HG03097 (cell line): ENCODE data around the gene SAMD8.

Source experiments
- ATAC-seq: cut with Tn5 transposase; IDR thresholded peaks from one replicate; pipeline ENCODE4 v1.9.1; 2021; ENCODE audit not compliant: unreplicated experiment, low FRiP score

Gene SAMD8

DNA sequence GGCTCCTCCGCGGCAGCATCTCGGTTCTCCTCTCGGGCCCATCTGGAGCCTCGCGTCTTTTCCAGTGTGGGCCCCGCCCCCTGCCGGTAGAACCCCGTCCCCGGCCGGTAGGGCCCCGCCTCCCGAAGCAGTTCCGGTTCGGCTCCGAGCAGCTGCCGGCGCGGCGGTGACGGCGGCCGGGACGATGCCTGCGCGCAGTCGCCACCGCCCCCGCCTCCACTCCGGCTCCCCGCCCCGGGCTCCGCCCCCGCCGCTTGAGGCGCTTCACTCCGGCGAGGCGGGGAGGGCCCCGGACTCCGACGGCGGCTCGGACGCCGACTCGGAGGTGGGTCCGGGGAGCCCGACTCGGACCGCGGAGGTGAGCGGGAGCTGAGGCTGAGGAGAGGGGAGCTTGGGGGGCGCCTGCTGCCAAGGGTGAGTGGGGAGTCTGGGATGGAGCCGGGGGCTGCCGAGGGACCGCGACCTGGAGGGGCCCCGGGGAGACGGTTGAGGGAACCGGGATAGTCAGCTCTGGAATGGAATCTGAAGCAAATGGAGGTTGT is at the start of gene SAMD8:
TSS of gene SAMD8 (plus strand) at position 292 of the 542 bp plus-strand sequence. CDS start 38,873 bp downstream, outside the sequence.
- ATAC-seq = peak; percentile 78

DNA sequence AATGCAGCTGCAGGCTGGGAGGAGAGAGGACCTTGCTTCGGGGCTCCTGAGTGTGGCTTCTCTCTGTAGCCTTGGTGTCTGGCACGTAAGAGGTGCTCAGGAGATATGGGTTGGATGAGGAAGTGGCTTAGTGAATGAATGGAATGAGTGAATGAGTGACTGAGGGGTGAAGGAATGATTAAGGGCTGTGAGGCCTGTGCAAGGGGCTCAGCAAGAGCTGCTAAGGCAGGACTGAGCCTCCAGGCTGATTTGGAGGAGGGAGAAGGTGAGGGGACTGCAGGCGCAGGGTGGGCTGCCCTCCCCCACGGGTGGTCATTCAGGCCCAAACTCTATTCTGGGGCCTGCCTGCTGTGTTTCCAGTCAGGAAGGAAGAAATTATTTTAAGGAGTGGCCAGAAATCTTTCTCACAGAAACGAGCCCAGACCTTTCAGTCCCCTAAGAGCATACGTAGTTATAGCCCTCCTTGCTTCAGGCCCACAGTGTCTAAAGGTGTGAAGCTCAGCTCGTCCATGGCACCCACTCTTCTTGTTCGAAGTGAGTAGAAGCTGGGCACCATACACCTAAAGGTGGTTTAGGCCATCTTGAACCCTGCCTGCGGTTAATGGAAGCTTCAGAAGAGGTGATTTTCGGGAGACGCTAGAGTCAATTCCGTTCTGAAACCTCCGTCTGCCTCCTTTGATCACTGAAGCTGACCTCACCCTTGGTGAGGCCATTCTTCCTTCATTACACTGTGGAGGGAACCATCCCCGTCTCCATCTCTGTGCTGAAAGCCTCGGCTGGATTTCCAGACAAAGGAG is 49.5 kb upstream of the SAMD8 start:
- no peak for ATAC-seq

DNA sequence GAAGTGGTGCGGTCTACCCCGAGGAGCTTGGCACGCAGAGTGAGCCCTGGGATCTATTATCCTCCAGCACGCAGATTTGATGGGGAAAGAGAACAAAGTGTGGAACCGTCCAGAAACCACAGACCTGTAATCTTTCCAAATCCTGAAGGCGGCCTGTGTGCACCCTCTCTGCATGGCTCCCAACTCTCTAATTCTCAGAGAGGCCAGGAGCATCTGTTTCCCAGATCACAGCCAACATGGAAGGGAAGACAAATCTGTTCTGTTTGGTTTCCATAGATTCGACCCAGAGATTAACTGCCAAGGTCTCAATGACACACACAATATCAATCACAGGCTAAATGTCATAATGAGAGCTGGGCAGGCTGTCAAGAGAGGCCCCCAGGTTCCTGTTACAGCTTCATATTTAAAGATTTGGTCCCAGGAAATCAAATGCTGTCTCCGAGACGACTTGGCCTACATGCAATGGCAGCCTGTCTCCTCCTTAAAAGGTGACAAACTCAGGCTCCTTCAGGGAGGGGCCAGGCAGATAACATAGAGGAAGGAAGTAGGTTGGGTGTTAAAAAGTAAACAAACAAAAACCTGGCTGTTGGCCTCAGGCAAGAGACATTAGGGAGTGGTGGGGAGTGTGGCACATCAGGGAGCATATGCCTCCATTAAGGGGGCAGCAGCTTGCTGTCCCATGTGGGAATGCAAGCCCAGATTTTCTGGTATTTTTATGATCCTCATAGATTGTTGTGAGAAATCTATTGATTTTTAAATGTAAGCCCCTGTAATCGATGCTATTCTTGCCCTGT is 48.8 kb upstream of the SAMD8 start:
- no peak for ATAC-seq

DNA sequence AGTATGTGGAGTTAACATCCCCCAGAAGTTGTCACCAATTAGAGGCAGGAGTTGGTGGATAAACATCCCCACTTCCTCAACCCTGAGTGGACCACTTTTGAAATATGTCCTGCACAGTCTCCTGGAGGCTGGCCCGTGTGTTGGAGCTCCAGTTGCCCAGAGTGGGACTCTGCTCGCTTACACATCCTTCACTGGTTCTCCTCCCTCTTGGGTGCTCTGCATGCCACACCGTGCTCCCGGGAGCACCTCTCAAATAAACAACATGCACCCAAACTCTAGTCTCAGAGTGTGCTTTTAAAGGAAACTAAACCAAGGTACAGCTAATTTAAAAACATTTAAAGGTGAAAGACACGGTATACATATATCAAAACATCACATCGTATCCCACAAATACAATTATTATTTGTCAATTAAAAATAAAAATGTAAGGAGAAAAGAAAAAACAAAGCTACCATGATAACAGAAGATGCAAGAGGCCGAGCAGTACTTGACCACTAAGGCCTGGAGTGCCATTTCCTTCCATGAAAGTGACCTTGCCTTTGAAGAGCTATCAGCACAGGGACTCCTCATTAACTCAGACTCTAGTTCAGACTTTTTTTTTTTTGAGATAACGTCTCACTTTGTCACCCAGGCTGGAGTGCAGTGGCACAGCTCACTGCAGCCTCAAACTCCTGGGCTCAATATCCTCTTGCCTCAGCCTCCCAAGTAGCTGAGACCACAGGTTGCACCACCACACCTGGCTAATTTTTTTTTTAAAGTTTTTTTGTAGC is 47.8 kb upstream of the SAMD8 start:
- ATAC-seq = no peak

DNA sequence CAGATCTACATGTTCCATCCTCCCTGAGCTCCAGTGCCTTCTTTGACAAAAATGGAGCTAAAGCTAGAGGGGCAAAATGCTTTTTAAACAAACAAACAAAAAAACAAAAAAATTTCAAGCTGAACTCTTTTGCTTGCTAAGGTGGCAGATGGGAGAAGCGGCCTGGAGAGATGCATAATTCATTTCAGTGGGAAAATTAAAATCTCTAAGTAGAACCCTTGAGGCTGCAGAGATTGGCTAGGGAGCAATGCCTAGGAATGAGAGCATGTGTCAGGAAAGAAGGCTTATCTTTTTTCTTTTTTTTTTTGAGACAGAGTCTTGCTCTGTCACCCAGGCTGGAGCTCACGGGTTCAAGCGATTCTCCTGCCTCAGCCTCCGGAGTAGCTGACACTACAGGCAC is 46.4 kb upstream of the SAMD8 start:
- ATAC-seq = no peak

DNA sequence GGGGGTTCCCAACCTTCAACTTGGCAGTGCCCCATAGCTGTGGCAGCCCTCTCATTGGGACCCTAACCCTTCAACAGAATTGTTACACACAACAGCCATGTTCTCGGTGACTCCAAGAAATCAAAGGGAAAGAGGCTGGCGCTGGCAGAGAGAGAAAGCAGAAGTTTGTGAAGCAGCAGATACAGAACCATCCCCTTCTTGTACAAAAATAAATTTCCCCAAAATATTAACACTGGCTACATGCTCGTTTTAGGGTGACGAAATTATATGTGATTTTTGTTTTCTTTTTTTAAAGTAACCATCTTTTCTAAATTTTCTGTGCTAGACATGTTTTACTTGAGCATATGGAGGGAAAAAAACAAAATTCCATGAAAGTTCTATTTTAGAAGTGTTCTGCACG is 45.2 kb upstream of the SAMD8 start:
- ATAC-seq = no peak

DNA sequence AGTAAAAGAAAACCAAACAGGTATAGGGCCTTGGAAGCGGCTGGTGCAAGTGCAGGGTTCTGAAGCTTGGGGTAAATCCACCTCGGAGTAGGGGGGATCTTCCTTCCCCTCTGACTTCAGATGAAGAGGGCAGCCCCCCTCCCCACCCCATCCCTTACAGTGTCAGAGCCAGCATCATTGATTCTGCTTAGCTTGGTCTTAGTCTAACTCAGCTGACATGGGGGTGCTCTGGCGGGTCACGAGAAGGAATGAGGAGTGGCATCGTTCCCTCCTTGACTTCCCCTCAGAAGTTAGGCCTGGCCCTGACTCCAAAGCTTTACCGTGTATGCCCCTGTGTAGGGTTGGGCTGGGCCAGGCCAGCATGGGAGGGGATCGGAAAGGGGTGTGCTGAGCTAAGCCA is 44.2 kb upstream of the SAMD8 start:
- no peak for ATAC-seq

DNA sequence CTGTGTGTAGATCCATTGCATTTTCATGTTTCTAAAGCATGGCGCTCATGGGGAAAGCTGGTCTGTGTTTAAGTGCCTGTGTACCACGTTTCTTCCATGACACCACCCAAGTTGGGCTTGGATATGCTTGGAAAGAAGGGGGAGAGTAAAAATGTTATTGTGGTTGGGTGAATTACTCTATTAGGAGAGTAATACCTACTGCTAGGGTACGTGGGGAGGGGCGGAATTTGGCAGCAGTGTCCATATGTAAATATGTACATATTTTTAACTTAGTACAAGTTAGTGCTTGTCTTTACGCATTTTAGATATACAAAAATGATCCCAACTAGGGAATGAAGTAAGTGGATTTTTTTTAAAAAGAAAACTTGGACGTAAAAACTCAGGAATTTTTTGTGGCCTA is 42.9 kb upstream of the SAMD8 start:
- ATAC-seq = no peak

DNA sequence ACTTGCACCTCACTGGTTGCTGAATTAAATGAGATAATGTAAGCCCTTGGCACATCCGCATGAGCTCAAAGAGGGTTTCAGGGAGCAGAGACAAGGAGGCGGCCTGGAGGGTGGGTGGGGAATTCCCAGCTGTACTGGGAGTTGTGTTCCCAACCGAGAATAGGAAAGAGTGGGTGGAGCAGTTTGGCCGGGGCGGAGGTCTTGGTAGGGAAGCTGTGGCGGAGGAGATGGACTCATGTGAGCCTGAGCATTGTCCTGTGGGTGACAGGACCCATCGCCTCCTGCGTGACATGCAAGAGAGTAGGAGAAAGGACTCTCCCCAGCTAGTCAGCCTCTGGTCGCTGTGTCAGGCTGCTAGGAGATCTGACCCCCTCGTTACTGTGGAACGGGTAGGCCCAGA is 41.0 kb upstream of the SAMD8 start:
- ATAC-seq = no peak

DNA sequence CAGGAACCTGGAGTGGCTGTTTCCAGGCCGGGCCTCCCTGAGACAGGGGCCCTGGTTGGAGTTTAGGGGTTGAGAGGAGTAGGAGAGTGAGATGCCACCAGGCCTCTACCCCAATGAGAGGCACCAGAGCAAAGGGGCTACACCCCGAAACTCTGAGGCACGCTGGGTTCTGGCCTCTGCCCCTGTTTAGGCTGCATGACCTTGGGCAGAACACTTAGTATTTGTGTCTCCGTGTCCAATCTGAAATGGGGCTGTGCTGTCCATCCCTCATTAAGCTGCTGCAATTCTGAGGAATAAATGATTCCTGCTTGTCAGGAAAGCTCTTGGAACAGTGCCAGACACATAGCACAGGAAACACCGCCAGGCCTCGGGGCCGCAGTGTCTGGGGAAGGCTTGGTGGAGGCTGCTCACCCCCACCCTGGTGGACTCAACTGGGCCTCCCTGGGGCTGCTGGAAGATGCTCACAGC is 40.5 kb upstream of the SAMD8 start:
- ATAC-seq = no peak

DNA sequence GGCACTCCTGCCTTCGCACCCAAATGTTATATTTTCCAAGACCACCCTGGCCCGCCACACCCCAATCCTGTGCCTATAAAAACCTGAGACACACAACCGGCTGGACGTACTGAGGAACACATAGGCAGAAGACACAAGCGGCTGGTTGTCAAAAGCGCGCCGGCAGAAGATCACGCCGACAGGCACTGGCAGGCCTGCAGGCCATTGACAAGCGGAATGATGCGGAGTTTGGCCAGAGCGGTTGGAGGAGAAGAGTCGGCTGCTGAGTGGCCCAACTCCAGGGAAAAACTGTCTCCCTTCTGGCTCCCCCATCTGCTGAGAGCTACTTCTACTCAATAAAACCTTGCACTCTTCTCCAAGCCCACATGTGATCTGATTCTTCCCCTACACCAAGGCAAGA is 39.7 kb upstream of the SAMD8 start:
- ATAC-seq = no peak

DNA sequence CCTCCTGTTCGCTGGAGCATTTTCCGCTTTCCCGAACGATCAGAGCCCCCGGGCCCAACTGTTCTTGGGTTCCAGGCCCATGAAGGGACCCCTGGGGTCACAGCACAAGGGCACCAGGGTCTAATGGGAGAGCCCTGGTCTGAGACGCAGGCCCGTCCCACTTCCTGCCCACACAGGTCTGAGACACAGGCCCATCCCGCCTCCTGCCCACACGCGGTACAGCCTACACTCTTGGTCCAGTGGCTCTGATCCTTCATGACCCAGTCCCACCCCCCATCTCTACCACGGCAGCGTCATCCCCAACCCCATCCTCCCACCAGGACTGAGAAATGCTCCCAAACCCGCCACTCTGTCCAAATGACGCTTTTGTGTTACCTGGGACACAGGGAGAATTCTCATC is 38.7 kb upstream of the SAMD8 start:
- no peak for ATAC-seq

DNA sequence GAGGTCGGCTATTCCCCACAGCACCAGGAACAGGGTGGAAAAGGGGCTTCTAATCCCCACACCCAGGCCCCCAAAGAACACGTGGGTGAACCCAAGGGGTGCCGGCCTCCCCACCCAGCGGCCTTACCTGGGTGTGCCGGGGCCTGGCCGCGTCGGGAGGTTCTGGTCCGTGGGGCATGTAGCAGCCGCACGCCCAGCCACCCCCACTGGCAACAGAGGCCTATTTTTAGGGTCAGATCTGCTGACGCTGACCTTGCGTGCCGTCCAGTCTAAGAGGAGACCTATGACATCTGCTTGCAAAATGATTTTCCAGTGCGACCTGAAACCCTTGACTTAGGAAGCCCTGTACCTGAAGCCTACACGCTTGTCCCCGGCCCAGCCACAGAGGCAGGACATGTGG is 38.0 kb upstream of the SAMD8 start:
- no peak for ATAC-seq

DNA sequence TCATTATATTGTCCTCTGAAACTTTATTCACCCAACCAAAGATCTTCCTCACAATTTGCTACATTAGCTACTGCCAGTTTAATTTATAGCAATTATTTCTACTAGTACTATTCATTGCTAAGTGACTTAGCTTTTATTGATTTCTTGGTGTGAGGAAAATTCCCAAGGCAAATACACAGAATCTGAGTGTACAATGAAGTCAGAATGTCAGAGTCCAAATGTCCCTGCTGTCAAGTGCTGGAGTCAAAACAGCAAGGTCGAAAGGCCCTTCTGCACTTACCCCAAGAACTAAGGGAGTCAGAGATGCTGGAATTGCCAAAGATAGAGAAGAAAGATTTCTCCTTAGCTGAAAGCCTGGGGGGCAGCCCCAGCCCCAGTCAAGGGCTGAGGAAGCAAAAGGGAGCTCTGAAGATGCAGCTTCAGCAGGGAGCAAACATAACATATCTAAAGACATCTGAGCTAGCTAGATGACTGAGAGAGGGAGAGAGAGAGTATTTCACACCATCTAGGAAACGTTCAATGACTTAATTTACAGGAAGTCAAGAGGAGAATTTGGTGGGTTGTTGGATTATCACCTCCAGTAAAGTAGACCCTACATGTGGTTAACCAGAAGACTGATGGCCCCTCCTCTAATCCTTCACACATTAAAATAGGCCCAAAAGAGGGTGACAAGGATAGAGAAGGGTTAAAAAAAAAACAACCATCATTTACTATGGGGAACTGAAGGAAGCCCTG is 36.6 kb upstream of the SAMD8 start:
- ATAC-seq = no peak

DNA sequence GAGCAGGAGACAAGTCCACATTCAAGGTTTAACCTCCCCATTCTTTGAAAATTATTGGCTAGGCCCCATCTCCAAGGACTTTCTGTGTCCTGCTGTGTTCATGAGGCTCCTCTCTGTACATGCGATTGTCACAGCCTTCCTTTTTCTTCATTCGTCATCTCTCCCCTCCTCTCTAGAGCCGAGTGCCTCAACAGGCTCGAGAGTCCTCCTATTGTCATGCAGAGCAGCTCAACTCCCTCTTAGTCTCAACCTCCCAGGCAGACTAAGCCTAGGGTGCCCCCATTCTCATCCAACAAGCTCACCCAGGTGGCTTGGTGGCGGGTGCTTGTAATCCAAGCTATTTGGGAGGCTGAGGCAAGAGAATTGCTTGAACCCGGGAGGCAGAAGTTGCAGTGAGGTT is 35.1 kb upstream of the SAMD8 start:
- no peak for ATAC-seq

DNA sequence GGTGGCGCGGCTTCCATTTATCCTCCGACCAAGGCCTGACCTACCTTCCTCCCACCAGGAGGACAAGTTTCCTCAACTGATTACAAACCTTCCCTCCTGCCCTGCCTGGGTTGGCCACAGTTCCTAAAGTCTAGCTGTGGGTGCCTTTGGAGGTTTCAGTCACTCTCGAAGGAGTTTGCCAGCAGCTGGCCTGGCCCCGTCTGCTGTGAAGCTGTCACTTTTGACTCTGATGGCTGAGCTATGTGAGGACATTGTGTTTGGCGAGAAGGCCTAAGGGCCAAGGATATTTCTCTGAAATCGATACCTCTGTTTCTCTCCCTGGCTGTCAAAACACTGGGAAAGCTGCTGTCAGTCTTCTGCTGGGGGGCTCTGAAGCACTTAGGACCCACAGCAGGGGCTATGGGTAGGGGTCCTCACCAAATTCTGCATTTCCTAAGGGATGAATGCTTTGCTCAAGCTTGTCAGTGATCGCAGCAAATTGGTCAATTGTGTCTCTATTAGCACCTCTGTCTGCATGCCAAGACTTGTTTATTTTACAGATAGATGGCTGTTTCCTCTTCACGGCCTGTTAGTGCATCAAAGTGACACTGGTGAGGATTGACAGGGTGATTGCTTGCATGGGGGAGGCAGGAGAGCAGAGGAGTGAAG is 31.9 kb upstream of the SAMD8 start:
- ATAC-seq = no peak

DNA sequence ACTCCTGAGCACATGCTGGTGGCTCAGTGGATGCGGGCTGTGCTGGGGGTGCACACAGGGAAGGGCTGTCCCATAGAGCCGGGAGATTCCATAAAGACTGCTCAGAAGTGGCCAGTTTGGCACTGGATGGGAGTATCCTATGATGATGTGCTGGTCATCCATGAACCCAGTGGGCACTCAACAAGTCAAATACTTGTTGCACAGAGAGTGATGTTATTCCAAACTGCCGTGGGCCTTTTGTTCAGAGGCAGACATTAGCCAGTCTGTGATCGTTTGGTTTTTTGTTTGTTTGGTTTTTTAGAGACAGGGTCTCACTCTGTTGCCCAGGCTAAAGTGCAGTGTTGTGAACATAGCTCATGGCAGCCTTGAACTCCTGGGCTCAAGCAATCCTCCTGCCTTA is 30.9 kb upstream of the SAMD8 start:
- ATAC-seq = no peak

DNA sequence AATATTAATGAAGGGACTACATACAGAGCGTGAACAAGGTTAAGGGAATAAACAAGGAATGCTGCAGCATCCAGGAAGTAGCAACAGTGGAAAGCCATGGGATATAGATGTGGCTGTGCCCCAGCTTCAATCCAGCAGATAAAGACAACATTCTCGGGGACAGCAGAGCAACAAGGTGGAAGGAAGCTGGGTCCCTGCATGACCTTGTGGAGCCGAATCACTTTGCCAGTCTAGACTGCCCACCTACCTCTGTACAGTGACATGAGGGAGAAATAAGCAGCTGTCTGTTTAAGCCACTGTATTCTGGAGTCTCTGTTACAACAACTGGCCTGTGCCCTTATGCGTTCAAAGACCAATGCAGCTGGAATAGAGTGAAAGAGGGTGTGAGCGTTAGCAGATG is 30.1 kb upstream of the SAMD8 start:
- ATAC-seq = no peak

DNA sequence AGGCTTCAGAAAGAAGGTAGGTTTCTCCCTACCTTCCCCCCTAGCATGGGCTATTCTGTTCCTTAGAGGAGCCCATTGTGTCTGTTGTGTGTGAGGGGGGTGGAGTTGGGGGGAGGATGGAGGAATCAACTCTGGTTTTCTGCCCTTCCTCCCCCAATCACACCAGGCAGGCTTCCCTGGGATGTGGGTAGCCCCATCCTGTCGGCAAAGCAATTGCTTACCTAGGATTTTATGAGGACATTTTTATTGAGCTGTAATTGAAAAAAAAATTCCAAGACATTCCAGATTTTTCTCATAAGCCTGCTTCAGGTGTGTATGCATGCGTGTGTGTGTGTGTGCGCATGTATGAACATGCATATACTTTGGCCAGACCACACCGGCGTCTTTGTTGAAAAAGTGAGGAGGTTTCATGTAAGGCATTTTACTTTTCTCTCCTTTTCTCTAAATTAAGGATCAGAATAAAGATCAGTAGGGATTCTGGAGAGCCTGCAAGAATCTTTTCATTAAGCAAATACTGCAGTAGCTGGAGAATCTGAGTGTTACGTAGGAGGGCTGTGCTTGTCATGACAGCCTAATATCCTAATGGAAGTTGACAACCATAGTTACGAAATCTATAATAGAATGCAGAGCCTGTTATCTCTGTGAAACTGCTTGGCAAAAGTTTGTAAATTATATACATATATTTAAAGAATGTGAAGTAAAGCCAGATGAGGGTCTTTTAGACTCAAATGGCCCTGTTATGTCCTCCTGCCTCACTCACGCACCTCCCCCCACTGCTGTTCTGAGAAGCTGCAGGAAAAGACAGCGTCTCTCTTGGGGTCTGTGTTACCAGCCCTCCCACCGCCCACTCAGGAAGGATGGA is 27.3 kb upstream of the SAMD8 start:
- no peak for ATAC-seq
